ENCODE results near the gene ATRNL1. TPM values are rescaled to one million over a fixed set of nuclear protein-coding genes. Genes with fewer than 3 reads are reported as not detected.

ATRNL1 gene
- total and polyA plus RNA-seq, 2 experiments from 2014 or later = 5.9 to 17.4 TPM

GRCh38 chr10:115801457-115801856, 708.3 kb downstream of the ATRNL1 start:
- Histone ChIP-seq H3K4me2 (no peak overlapping the region), H4K20me1 (ENCODE audit: insufficient read depth, poor library complexity, severe bottlenecking) (no peaks in the 10 kb centered on the region), H3K36me3 (replicated peaks; ENCODE audit: insufficient read depth, low read depth) (no peaks in the 10 kb centered on the region), H3K79me2 (no peaks in the 10 kb centered on the region), H3K9me2 (replicated peaks; ENCODE audit: insufficient read depth) (no peaks in the 10 kb centered on the region), H3K4me3 (no peak overlapping the region), H3K27me3 (no peaks in the 10 kb centered on the region), H2AFZ (no peak overlapping the region), H3K4me1 (ENCODE audit: insufficient read depth) (no peaks in the 10 kb centered on the region), H3K27ac (no peak overlapping the region), H3K9me3 (ENCODE audit: low read depth) (no peaks in the 10 kb centered on the region)
- TF ChIP-seq, protein P1, sequence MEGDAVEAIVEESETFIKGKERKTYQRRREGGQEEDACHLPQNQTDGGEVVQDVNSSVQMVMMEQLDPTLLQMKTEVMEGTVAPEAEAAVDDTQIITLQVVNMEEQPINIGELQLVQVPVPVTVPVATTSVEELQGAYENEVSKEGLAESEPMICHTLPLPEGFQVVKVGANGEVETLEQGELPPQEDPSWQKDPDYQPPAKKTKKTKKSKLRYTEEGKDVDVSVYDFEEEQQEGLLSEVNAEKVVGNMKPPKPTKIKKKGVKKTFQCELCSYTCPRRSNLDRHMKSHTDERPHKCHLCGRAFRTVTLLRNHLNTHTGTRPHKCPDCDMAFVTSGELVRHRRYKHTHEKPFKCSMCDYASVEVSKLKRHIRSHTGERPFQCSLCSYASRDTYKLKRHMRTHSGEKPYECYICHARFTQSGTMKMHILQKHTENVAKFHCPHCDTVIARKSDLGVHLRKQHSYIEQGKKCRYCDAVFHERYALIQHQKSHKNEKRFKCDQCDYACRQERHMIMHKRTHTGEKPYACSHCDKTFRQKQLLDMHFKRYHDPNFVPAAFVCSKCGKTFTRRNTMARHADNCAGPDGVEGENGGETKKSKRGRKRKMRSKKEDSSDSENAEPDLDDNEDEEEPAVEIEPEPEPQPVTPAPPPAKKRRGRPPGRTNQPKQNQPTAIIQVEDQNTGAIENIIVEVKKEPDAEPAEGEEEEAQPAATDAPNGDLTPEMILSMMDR (IDR thresholded peaks at IDR 0.05; ENCODE audit: poor library complexity) = no peak
- TF ChIP-seq EZH2phosphoT487 (IDR thresholded peaks at IDR 0.05; ENCODE audit: low read depth, severe bottlenecking, unreplicated experiment) (no peak), EZH2 (IDR thresholded peaks at IDR 0.05; ENCODE audit: borderline replicate concordance) (no peak)
- no peak for DNase-seq (ENCODE audit: low spot score)

- TF ChIP-seq EZH2phosphoT487 (IDR thresholded peaks at IDR 0.05; ENCODE audit: low read depth, severe bottlenecking, unreplicated experiment) (no peak), EZH2 (IDR thresholded peaks at IDR 0.05; ENCODE audit: borderline replicate concordance) (no peak)
- TF ChIP-seq, protein P1 (IDR thresholded peaks at IDR 0.05; ENCODE audit: poor library complexity) = no peak
- Histone ChIP-seq H3K27ac (no peak overlapping the region), H3K36me3 (replicated peaks; ENCODE audit: insufficient read depth, low read depth) (no peaks in the 10 kb centered on the region), H3K9me3 (ENCODE audit: low read depth) (no peaks in the 10 kb centered on the region), H3K4me3 (no peak overlapping the region), H3K4me1 (ENCODE audit: insufficient read depth) (no peaks in the 10 kb centered on the region), H3K9me2 (replicated peaks; ENCODE audit: insufficient read depth) (no peaks in the 10 kb centered on the region), H4K20me1 (ENCODE audit: insufficient read depth, poor library complexity, severe bottlenecking) (no peaks in the 10 kb centered on the region), H3K27me3 (no peaks in the 10 kb centered on the region), H3K79me2 (no peaks in the 10 kb centered on the region), H2AFZ (no peak overlapping the region), H3K4me2 (no peak overlapping the region)
- 74% methylated on average over 2 of the region's 2 CpGs for WGBS (ENCODE audit: low lambda C conversion rate, missing lambda C conversion rate)
- no peak for DNase-seq (ENCODE audit: low spot score)
Measured at GRCh38 chr10:115801992-115802391, 708.8 kb downstream of the ATRNL1 start.

DNA sequence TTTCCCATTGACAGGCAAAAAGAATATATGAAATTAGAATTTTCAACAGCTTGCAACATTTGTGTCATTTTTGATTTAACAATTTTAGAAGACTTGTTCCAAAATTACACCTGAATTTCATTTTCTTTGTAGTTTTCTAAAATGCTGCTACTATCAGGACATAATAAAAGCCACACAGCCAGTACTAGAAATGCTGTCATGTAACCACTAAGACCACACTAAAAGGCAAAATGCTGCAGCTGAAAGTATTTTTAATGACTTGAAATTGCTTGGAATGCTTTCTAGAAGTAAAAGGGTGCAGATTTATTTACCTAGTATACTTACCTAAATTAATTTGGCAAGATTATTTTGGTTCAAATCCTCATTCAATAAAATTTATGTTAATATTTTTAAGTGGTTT, 709.7 kb downstream of the ATRNL1 start:
- Histone ChIP-seq H3K9me2 (replicated peaks; ENCODE audit: insufficient read depth) (no peaks in the 10 kb centered on the region), H3K27ac (no peak overlapping the region), H3K9me3 (ENCODE audit: low read depth) (no peaks in the 10 kb centered on the region), H2AFZ (no peak overlapping the region), H4K20me1 (ENCODE audit: insufficient read depth, poor library complexity, severe bottlenecking) (no peaks in the 10 kb centered on the region), H3K36me3 (replicated peaks; ENCODE audit: insufficient read depth, low read depth) (no peaks in the 10 kb centered on the region), H3K27me3 (no peaks in the 10 kb centered on the region), H3K4me2 (no peak overlapping the region), H3K79me2 (no peaks in the 10 kb centered on the region), H3K4me1 (ENCODE audit: insufficient read depth) (no peaks in the 10 kb centered on the region), H3K4me3 (no peak overlapping the region)
- DNase-seq (ENCODE audit: low spot score) = no peak
- TF ChIP-seq, protein P1 (IDR thresholded peaks at IDR 0.05; ENCODE audit: poor library complexity) = no peak
- no peak for TF ChIP-seq EZH2 (IDR thresholded peaks at IDR 0.05; ENCODE audit: borderline replicate concordance)
- no peak for TF ChIP-seq EZH2phosphoT487 (IDR thresholded peaks at IDR 0.05; ENCODE audit: low read depth, severe bottlenecking, unreplicated experiment)

- TF ChIP-seq EZH2 (IDR thresholded peaks at IDR 0.05; ENCODE audit: borderline replicate concordance) (no peak), EZH2phosphoT487 (IDR thresholded peaks at IDR 0.05; ENCODE audit: low read depth, severe bottlenecking, unreplicated experiment) (no peak)
- TF ChIP-seq, protein P1 (IDR thresholded peaks at IDR 0.05; ENCODE audit: poor library complexity) = no peak
- no peaks in the 10 kb centered on the region for H3K9me2 ChIP-seq (replicated peaks; ENCODE audit: insufficient read depth)
- no peaks in the 10 kb centered on the region for H3K9me3 ChIP-seq (ENCODE audit: low read depth)
- WGBS (ENCODE audit: low lambda C conversion rate, missing lambda C conversion rate) = 47% methylated on average over 2 of the region's 2 CpGs
- H3K4me3 ChIP-seq = no peak overlapping the region
- no peak for DNase-seq (ENCODE audit: low spot score)
- no peak overlapping the region for H3K4me2 ChIP-seq
- no peaks in the 10 kb centered on the region for H3K4me1 ChIP-seq (ENCODE audit: insufficient read depth)
- H4K20me1 ChIP-seq (ENCODE audit: insufficient read depth, poor library complexity, severe bottlenecking) = no peaks in the 10 kb centered on the region
- H3K79me2 ChIP-seq = no peaks in the 10 kb centered on the region
- no peaks in the 10 kb centered on the region for H3K27me3 ChIP-seq
- no peak overlapping the region for H3K27ac ChIP-seq
- H2AFZ ChIP-seq = no peak overlapping the region
- H3K36me3 ChIP-seq (replicated peaks; ENCODE audit: insufficient read depth, low read depth) = no peaks in the 10 kb centered on the region
Measured at GRCh38 chr10:115814542-115814941, 721.4 kb downstream of the ATRNL1 start.

All from hepatocyte (in vitro differentiated cells).